Measurements from ENCODE around the gene ELP2.

- no peak for TF ChIP-seq CTCF (IDR thresholded peaks at IDR 0.05)
- TF ChIP-seq ZFX (IDR thresholded peaks at IDR 0.05; ENCODE audit: borderline replicate concordance), result no peak
These were observed 51.7 kb downstream of the ELP2 start for GRCh38 chr18:36181441-36181840.

All from 22Rv1 (cell line).